Skeletal muscle cell (primary cell): Measurements from ENCODE around the gene PCCA.

Experiments
- DNase-seq: peaks from one replicate; pipeline ENCODE4 v3.0.0-alpha.2; 2010; ENCODE audit warnings: low read depth
- H3K4me3 ChIP-seq: 2 replicates; pipeline ENCODE4 v1.5.1; 2011; ENCODE audit warnings: low read depth, mild to moderate bottlenecking, control low read depth, low read length, moderate library complexity

PCCA gene

DNA sequence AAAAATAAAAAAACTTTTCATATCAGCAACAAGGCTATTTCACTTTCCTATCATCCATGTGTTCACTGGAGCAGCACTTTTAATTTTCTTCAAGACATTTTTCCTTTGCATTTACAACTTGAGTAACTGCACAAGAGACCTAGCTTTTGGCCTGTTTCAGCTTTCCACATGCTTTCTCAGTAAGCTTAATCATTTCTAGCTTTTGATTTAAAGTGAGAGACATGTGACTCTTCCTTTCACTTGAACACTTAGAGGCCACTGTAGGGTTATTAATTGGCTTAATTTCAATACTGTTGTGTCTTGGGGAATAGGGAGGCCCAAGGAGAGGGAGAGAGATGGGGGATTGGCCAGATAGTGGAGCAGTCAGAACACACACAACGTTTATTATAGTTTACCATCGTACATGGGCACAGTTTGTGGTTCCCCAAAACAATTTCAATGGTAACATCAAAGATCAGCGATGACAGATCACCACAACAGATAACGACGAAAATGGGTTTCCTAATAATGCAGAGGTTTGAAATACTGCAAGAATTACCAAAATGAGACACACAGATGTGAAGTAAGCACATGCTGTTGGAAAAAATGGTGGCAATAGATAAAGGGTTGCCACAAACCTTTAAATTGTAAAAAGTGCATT, 382.1 kb downstream of the PCCA start:
- DNase-seq: no peak
- H3K4me3 ChIP-seq: no peak overlapping the region

DNA sequence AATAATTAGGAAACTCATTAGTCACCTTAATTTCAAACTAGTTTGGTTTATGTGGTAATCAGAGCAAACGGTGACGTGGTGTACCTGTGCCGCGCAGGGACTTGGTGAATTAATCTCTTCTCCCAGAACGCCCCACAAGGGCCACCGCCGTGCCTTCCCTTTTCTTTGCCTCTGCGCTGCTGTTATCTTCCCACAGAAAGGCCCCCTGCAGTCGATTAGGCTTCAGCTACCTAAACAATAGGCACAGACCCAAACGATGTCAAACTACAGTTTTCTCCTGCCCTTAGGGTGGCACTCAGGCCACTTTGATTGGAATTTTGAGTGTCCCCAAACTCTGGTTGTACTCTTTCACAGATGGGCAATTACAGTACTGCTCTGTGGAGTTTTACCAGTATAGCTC, 384.2 kb downstream of the PCCA start:
- no peak for DNase-seq
- no peak overlapping the region for H3K4me3 ChIP-seq

DNA sequence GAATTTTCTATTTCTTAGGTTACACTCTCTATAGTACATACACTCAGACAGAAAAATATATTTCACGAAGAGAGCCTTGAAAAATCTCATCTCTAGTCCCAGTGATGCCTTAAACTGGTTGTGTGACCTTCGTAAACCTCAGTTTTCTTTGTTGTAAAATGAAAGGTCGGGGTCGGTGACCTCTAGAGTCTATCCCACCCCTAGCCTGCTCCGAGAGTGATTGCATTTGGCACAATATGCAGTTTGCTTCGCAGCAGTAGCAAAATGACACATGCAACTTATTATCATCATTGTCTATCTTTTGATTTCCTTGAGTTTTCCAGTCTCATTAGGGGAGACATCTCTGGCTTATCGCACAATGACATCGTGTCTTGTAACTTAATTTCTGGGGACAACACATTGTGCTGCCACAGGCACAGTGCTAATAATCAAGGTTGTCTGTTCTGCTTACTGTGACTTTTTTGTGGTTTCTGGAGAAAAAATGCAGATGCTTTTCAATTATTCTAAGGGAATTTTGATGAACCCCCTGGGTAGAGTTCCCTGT, 384.7 kb downstream of the PCCA start:
- no peak overlapping the region for H3K4me3 ChIP-seq
- DNase-seq: no peak

DNA sequence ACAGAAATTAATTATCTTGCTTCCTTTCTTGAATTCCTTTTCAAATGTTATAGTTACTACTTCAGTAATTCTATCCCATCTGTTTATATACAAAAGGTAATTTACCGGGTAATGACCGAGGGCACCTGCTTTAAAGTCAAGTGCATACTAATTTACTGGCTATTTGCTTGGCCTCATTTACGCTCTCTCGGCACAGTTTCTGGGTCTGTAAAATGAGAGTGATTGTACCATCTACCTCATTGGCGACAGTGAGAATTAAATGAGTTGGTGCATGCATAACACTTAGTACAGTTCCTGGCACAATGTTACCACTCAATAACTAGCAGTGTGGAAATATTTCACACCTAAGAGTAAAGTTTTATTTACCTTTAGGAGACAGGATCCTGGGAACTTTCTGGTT, 388.1 kb downstream of the PCCA start:
- DNase-seq: no peak
- H3K4me3 ChIP-seq: no peak overlapping the region

DNA sequence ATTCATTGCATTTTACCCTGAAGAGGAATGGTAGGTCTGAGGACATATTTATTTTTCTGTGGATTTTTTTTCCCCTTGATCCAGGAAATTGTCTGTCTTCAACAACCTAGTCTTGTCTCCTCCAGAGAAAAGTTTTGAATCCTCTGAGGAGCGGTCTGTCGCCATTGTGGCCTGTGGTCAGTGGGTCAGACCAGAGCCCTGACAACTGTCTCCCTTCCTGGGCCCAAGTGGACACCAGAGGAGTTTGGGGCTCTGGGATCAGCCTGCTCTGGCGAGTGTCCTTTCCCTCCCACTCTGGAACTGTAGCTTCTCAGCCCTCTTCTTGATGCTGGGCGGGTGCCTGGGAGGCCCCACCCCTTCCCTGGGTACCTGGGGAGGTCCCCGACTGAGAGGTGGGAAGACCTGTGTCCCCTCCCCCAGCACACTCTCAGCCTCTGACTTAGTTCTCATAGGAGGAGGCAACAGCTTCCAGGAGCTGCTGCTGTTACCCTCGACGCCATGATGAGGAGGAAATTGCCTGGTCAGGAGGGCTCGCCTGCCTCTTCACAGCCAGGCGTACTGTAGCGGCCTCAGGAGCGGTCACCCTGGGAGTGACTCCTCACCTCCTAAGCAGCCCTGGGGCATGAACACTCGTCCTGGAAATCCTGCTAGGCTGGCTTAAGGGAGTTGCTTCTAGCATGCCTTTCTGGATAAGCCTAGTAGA, 389.4 kb downstream of the PCCA start:
- H3K4me3 ChIP-seq: no peak overlapping the region
- no peak for DNase-seq

DNA sequence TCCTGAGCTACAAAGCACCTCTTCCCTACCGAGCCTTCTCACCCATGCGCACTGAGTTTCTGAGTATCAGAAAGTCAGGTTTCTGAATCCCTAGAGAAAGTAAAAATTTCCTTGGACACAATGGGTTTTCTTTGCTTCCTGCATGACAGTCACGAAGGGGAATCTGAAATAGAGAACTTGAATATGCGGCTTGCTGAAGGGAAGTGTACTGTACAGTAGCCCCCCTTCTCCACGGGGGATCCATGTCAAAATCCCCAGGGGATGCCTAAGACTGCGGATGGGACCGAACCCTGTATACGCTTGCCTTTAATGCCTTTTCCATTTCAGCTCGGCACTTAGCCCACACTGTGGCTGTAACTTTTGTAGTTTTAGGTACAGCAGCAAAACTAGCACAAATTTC, 391.8 kb downstream of the PCCA start:
- no peak overlapping the region for H3K4me3 ChIP-seq
- DNase-seq: no peak

DNA sequence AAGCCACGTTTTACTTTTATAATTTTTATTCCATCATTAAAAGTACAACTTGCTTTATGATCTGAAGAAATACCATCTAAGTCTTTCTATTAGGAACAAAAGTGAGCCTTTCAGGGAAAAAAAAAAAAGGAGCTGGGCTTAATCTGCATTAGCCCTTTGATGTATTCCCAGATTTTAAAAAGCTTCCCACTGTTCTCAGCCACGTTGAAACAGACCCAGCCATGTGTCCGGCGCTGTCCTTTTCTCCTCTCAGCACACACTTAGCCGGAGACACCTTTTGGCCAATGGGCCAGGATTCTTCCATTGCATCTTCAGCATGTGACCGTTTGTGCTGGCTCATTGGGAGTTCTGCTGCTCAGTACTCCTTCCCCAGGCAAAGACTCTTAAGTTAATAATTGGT, 394.2 kb downstream of the PCCA start:
- DNase-seq: no peak
- H3K4me3 ChIP-seq: no peak overlapping the region

DNA sequence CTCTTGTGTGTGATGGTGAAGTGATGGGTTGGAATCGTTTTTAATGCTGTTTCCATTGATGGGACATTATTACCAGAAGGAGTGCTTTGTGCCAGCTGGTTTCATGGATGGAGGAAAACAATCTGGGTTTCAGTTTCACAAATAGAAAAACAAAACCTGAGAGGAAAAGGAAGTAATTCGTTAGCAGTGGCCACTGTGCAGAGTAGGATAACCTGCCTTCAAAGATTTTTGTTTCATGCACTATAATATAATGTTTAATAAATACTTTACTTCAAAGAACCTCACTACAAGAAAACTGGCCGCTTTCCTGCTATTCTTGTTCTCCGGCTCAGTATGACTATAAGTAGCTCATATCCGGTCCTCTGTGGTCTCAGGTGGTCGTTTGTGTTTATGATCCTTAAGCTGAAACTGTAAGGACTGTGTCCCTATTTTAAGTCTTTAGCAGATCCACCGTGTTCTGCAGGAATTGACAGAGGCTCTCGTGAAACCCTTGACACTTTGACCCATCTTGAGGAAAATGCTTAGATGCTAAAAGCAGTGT, 395.0 kb downstream of the PCCA start:
- DNase-seq: no peak
- H3K4me3 ChIP-seq: no peak overlapping the region

DNA sequence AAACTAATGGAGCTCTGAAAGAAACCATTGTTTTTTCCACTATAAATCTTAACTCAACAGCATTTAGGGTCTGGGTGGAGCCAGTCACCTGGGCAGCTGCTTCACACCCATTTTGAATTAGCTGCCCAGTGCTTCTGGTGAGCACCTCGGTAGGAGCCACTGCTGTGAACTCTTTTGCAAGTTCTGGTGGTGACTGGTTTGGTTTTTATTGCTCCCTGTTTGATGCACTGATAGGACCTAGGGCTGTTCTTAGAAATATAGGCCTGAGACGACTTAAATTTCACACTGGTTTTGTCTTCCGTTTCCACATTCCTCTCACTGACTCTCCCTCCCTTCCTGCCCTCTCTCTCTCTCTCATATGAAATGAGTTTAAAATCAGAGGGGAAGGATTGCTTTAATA, 395.8 kb downstream of the PCCA start:
- DNase-seq: no peak
- H3K4me3 ChIP-seq: no peak overlapping the region

DNA sequence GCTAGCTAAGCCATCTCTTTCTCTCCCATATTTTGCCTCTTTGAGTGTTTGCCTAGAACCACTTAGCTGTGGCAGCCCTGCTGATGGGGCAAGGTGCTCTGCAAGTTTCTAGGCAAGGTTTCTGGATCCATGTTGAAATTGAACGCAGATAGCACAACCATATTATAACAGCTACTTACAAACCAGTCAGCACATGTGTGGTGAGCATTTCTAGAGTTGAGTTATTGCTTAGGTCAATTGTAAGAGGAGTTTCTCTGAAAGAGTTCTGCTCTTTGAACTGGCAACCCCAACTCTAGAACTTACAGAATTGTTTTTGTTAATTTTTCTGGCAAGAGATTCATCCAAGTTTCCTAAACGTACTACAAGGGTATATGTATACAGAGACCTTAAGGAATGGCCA, 396.4 kb downstream of the PCCA start:
- H3K4me3 ChIP-seq: no peak overlapping the region
- no peak for DNase-seq

DNA sequence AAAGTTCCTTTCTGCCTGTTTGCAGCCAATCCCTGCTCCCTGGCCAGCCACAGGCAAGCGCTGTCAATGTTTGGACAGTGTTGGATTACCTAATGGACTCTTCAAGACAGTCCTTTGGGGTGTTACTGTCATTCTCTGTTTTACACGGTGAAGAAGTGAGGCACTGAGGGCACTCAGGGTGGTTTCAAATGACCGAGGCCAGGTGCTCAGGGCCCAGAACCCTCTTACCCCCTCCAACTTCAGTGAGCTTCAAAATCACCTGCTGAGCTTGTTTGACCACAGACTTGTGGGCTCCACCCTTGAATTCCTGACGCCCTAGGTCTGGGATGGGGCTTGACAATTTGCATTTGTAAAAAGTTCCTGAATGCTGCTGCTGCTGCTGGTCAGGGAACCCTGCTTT, 401.8 kb downstream of the PCCA start:
- no peak for DNase-seq
- no peak overlapping the region for H3K4me3 ChIP-seq

DNA sequence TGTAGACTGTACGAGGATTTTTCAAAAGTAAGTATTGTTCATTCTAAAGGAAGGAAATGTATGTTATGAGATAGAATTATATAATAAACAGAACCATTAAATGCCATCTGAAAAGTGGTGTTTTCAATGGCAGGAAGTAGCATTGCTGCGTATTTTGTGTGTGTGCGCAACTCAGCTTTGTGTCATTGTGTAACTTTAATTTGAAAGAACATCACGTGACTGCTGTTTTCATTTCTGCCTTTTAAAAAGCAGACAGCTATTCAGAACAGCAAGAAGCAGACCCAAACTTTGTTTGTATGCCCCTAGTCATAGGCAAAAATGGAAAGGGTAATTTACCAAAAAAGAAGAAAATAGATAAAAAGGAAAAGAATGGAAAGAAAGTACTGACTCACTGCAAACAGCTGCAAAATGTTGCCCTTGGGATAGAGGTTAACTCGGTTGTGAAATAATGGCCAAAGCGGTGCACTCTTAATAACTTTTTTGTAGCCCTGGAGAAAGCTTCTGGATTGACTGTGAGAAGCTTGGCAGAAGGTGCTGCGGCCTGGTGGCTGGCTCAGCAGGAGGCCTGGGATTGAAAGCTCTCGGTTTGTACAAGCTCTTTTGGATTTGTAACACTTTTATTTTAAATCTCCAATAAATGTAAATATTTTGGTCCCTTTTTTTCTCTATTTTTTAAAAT, 402.4 kb downstream of the PCCA start:
- no peak overlapping the region for H3K4me3 ChIP-seq
- DNase-seq: peak; percentile 81

DNA sequence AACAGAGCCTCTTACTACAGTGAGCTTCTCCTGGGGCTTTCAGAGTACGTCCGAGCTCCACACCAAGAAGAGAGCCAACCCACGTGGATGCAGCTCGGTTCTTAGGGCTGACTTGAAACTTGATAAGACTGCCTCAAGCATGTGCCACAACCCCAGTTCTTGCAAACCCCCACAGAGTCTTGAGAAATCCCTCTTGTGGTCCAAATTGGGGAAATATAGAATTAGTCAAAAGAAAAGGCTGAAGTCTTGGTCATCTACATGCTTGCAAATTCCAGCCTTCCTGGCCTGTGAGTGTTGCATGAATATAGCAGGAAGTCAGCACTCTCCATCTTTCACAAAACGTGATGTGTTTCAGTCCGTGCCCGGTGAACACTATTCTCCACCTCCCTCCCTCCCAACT, 404.5 kb downstream of the PCCA start:
- no peak for DNase-seq
- no peak overlapping the region for H3K4me3 ChIP-seq

DNA sequence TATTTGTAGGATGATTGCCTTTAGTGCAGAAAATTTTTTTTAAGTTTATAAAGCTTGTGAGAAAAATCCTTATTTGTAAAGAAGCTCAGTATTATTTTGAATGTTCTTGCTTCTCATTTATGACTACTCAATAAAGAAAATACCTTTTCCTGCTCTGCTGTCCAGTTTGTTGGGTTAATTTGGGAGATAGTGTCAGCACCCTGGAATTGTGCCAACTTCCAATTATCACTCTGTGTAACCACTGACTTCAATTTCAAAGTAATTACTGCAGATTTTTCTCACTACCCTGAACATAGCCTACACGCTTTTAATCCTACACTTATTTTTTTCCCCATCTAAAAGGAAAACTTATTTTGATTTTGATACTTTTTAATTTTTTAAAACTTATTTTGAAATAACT, 406.6 kb downstream of the PCCA start:
- H3K4me3 ChIP-seq: no peak overlapping the region
- DNase-seq: no peak

DNA sequence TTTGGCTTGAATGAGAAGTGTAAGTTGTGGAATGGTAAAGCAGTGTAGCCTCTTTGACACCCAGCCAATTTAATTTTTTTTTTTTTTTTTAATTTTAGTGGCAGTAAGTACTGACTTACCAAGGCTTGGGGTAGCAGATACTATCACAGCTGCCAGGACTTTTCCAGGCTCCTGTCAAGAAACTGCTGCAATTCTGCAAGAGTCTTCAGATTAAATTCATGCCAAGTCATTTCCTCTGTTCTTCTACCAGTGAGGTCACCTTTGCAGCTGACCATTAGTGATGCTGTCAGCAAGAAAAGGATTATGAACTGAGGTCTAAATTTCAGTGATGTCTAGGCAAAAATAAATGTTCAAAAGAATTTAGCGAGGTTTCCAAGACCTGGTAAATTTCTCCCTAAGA, 408.5 kb downstream of the PCCA start:
- H3K4me3 ChIP-seq: no peak overlapping the region
- peak; percentile 78 for DNase-seq

DNA sequence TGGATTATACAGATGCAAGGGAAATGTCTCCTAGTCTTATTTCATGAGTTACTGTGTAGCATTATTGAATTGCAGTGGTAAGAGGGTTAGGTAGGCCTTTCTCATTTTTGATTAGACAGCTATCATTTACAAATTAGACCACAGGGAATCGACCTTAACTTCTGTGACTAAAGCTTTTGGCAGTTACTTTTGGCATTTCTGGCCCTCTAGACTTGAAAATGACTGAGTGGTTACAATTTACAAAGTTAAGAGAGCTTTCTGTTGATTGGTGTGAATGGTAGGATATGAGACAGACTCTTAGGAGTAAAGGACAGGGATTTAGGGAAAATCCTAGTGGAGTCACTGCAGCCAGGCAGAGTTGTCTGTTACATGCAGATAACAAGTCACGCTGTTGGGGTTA, 413.6 kb downstream of the PCCA start:
- no peak for DNase-seq
- no peak overlapping the region for H3K4me3 ChIP-seq

DNA sequence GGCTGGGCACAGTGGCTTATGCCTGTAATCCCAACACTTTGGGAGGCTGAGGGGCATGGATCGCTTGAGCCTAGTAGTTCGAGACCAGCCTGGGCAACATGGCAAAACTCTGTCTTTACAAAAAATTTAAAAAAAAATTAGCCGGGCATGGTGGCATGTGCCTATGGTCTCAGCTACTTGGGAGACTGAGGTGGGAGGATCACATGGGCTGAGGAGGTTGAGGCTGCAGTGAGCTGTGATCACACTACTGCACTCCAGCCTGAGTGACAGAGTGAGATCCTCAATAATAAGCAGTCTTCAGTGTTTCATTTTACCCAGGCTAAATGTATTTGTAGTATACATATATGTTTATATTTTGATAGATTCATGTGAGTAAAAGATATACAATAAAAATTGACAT, 414.7 kb downstream of the PCCA start:
- no peak overlapping the region for H3K4me3 ChIP-seq
- no peak for DNase-seq

DNA sequence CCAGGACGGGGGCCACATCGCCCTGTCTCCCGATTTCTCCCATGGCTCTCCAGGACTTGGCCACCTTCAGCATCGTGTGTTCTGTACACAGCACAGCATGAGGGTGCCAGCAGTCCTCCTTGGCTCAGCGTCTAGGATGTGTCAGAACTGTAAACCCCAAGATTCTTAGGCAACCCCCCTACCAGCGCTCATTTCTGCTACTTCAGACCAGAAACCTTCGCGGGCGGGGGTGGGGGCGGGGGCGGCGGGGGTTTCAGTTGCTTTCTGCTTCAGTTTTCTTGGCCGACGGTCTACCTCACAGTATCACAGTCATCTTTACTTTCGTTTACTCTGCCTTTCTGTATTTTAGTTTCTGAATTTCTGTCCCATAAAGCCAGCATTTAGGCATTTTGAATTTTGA, 417.3 kb downstream of the PCCA start:
- H3K4me3 ChIP-seq: no peak overlapping the region
- DNase-seq: no peak

DNA sequence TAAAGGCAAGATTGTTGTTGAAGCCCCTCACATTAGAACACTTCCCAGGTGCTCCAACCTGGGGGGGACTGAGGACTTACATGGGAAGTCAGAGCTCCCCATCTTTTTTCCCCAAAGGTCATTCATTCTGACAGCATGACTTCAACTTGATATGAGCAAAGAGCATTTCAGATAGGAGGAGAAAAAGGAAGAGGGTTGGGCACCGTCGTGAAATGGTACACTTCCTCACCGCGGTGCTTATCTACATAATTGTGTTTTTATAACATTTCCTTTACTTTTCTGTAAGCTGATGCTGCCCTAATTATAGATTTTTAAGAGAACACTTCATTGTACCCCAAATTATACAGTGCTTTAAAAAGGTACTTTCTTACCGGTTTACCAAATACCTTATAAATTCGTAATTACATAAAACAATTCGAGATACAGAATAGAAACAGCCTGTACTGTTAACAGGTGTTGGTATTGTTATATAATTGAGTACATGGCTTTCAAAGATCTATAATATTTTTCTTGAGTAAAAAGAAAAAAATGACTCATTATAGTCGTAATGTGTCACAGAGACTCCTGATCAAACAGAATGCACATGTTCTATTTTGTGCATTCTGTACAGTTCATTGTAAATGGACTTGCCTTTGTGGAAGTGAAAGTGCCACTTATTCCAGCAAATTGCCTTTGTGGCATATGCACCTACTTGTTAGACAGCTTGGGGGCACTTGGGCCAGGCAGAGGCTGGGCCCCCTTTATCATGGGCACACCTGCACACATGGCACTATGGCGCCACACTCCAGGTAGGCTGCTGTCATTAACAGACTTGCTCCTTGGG, 417.9 kb downstream of the PCCA start:
- no peak for DNase-seq
- no peak overlapping the region for H3K4me3 ChIP-seq

DNA sequence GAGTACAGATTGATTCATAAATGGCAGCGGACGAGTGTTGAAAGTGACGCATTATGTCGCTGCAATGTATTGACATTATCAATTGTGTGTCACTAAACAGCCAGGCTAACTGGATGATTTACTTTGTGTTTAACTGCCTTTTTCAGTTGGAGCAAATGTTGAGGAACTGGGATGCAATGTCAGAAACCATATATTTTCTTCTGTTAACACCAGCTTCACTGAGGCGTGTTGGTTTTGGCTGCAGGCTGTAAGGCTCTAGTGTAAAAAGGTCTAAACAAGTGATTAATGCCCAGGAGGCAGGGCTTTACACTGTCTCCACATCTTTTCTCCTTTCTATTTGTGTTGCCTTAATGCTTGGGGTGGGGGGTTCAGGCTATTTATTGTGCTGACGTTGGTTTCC, 419.6 kb downstream of the PCCA start:
- no peak overlapping the region for H3K4me3 ChIP-seq
- no peak for DNase-seq
